GM18861 (cell line): Measurements from ENCODE around the gene NHLRC2.
"Not testable (repeated sequence)": the region's sequence is repeated elsewhere in the genome, so short reads cannot be mapped to it uniquely, and the experiment has no call there.

Experiments
- ATAC-seq: cut with Tn5 transposase; IDR thresholded peaks from one replicate; pipeline ENCODE4 v1.9.1; 2021; ENCODE audit not compliant: unreplicated experiment

Gene NHLRC2, protein sequence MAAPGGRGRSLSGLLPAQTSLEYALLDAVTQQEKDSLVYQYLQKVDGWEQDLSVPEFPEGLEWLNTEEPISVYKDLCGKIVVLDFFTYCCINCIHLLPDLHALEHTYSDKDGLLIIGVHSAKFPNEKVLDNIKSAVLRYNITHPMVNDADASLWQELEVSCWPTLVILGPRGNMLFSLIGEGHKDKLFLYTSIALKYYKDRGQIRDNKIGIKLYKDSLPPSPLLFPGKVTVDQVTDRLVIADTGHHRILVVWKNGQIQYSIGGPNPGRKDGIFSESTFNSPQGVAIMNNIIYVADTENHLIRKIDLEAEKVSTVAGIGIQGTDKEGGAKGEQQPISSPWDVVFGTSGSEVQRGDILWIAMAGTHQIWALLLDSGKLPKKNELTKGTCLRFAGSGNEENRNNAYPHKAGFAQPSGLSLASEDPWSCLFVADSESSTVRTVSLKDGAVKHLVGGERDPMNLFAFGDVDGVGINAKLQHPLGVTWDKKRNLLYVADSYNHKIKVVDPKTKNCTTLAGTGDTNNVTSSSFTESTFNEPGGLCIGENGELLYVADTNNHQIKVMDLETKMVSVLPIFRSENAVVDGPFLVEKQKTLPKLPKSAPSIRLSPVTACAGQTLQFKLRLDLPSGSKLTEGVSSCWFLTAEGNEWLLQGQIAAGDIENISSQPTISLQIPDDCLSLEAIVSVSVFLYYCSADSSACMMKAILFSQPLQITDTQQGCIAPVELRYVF

DNA sequence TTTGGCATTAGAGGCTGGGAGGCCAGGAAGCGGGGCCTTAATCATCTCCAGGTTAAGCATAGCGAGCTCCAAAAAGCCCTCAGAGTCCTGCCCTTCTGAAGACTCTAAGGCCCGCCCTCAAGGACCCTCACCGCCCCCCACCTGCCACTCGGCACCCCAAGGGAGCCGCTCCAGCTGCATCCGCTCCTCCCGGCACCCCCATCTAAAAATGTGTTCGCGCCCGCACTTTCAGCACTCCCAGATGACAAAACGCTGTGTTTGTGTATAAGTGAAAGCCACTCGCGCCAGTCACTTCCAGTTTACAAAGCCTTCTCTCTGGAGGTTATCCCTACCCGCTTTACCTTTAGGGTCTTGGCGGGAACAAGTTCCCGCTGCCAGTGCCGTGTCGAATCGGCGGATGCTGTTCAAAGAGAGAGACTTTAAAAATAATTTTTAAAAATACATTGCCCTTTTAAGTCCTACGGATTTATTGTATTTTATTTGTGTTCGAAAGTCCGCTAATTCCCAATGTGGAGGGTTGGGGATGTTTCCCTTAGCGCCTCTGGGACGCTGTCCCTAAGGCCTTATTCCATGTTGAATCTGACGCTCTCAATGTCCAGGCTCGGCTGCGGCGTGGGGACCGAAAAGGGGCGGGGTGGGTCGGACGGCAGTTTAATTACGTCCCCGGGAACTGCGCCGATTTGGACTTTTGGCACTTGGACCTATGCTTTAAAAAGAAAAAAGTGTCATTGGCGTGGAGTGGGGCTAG, at the start of gene NHLRC2, which contains the start of gene DCLRE1A:
Gene NHLRC2, plus strand, starts transcription at position 649 of the 748 bp plus-strand sequence. CDS start 212 bp downstream, outside the sequence.
Gene DCLRE1A, minus strand, starts transcription at position 70 of the 748 bp plus-strand sequence. CDS start 900 bp downstream, outside the sequence.
- ATAC-seq = no peak

GRCh38 chr10:113806503-113806902, 48.0 kb upstream of the NHLRC2 start:
- ATAC-seq = no peak

DNA sequence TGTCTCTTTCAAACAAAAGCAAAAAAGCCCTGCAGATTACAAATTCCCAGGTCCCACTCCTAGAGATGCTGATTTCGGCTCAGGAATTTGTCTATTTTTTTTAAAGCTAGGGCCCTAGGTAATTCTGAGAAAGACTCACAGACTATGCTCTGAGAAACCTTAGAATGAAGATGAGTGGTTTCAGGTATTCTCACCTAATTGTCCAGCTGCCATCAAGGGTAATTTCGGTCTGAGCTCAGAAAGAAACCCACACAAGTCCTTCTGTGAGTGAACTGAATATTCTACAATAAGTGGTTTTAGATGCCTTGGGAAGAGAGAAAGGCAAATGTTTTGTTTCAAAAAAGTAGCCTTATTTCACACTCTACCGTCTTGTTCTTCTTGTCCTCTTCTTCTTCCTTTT, 46.3 kb upstream of the NHLRC2 start:
- no peak for ATAC-seq

- ATAC-seq = not testable (repeated sequence)
Observed at GRCh38 chr10:113814700-113815099, 39.8 kb upstream of the NHLRC2 start.

- no peak for ATAC-seq
Observed at GRCh38 chr10:113819989-113820388, 34.5 kb upstream of the NHLRC2 start.

DNA sequence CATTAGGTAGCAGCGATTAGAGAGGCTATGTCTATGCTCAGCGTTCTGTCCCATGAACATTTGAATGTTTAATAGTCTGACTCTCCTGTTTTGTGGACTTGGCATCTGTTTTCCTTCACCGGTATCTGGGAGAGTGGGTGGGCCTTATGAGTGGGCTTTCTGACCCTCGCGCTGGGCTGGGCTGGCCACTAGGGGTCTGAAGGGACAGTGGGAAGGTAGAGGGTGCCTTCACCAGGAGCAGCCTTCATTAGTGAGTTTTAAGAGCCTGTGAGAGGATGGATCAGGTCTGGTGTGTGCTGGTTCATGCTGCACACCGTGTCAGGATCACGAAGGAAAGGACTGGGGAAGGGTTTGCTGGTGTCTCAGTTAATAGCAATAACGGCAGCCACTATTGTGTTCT, 34.0 kb upstream of the NHLRC2 start:
- no peak for ATAC-seq

DNA sequence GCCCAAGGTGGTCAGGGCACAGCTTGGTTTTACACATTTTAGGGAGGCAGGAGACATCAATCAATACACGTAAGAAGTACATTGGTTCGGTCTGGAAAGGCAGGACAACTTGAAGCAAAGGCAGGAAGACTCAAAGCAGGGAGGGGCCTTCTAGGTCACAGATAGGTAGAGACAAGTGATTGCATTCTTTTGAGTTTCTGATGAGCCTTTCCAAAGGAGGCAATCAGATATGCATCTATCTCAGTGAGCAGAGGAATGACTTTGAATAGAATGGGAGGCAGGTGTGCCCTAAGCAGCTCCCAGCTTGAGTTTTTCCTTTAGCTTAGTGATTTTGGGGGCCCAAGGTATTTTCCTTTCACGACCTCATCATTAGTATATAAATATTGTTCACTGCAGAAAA, 33.2 kb upstream of the NHLRC2 start:
- ATAC-seq = not testable (repeated sequence)

GRCh38 chr10:113822174-113822573, 32.3 kb upstream of the NHLRC2 start:
- no peak for ATAC-seq

DNA sequence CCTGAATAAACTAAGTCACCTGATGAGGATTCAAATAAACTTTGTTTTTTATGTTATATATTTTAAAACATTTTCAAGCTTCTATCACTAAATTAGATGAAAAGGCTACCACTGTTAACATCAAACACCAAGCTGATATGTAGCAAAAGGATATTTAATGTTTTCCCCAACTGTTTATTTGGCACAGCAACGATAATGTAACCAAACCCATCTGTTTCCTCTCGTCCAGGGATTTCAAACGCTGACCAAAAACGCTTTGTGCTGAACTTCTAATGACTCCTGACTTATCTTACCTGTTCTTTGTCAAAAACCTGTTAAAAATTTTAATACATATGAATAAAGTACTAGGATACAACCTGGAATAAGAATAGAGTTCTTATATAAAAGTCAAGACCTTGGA, 31.1 kb upstream of the NHLRC2 start:
- ATAC-seq = no peak

DNA sequence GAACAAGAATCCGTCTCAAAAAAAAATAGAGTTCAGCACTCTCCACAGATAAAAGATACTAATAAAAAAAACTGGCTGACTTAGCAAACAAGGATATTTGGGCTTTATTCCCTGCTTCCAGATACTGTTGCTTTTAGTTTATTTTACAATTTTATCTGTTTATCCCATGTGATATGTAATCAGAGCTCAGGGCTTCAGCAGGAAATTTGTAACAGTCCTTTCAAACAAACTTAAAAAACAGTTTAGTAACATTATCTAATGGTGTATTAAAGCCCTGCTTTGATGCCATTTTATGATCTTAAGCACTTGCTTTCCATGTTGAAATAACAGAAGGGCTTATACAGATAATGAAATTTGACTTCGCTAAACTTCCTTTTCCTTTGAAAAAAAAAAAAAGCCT, 28.7 kb upstream of the NHLRC2 start:
- ATAC-seq = no peak

DNA sequence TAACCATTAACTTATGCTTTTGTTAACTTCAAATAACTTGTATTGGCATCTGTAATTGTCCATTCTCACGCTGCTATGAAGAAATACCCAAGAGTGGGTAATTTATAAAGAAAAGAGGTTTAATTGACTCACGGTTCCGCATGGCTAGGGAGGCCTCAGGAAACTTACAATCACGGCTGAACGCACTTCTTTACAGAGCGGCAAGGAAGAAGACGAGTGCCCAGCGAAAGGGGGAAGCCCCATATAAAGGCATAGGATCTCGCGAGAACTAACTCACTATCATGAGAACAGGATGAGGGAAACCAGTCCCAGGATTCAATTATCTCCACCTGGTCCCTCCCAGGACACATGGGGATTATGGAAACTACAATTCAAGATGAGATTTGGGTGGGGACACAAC, 25.9 kb upstream of the NHLRC2 start:
- not testable (repeated sequence) for ATAC-seq

- ATAC-seq = no peak
Observed at GRCh38 chr10:113842171-113842570, 12.3 kb upstream of the NHLRC2 start.

DNA sequence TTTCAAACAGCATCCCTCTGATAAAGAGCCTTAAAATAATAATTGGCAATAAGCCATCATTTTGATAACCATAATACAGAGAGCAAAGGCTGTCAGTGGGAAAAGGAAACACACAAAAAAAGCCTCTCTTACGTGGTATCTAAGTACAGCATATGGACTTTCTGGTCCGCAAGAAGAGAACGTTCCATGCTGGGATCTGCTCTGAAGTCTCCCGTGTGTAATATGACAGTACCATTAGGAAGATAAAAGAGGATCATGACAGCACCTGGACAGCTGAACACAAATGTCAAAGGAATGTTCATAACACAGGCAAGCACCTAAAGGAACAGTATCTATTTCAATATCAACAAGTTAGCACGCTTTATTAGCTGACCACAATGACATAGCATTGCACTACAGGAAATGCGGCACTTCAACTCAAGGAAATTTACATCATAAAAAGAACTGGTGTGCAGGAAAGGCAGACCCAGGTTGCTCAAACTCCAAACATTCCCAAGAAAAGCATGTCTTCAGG, 10.4 kb upstream of the NHLRC2 start:
- ATAC-seq = no peak

GRCh38 chr10:113846036-113846435, 8.4 kb upstream of the NHLRC2 start:
- no peak for ATAC-seq

- ATAC-seq = no peak
Observed at GRCh38 chr10:113849140-113849803, 5.2 kb upstream of the NHLRC2 start.

GRCh38 chr10:113849946-113850345, 4.5 kb upstream of the NHLRC2 start:
- ATAC-seq = no peak

GRCh38 chr10:113853578-113854012, 866 bp upstream of the NHLRC2 start:
- no peak for ATAC-seq

DNA sequence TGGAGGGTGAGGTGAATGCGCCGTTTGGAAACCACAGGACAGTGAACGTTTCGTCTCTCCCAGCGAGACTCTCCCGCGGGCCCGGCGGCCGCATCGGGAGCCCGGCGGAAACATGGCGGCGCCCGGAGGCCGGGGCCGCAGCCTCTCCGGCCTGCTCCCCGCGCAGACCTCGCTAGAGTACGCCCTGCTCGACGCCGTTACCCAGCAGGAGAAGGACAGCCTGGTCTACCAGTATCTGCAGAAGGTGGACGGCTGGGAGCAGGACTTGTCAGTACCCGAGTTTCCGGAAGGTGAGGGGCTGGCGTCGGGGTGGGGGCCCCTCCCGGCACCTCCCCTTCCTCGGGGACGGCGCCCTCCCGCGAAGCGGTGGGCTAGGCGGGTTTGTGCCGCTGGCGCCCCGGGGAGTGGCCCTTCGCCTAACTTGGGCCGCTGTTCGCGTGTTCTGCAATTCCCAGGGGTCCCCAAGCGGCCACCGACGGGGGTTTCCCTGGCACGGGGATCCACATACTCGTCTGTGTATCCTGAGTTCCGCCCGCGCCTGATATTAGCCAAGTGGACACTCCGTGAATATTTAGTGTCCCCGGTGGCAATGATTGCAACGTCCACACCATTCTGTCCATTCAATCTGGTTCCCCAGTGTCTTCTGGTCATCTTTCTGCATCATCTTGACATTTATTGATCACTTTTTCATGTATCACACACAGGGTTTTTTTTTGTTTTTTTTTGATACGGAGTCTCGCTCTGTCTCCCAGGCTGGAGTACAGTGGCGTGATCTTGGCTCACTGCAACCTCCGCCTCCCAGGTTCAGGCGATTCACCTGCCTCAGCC, 514 bp downstream of the NHLRC2 start:
- no peak for ATAC-seq

DNA sequence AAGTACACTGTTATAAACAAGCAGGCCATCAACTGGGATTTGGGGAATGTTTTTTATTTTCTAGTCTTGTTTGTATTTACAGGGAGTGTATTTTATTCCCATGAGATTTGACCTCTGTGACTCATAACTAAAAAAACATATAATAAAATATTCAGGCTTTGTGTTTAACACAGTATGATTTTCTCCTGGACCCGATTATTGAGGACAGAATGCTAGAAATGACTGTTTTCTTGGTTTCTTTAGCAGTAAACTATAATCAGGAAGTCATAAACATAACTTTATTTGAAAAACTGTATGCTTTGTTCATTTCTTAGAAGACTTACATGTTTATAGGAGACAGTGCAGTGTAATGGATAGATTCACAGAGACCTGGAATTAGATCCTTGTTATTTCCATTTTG, 2.1 kb downstream of the NHLRC2 start:
- no peak for ATAC-seq

- no peak for ATAC-seq
Observed at GRCh38 chr10:113857210-113857609, 2.7 kb downstream of the NHLRC2 start.
